Activated naive CD8-positive, alpha-beta T cell (primary cell): ENCODE data around the gene CDH4.

Source experiments
- H3K27ac Mint-ChIP-seq: one replicate; pipeline ENCODE4 v1.8.0; 2021; ENCODE audit warnings: mixed read lengths
- H3K27me3 Mint-ChIP-seq: one replicate; pipeline ENCODE4 v1.8.0; 2021; ENCODE audit warnings: mixed read lengths
- H3K36me3 Mint-ChIP-seq: one replicate; pipeline ENCODE4 v1.8.0; 2021; ENCODE audit warnings: mixed read lengths
- H3K4me1 Mint-ChIP-seq: one replicate; pipeline ENCODE4 v1.8.0; 2021; ENCODE audit warnings: low read depth, mixed read lengths
- H3K4me3 Mint-ChIP-seq: one replicate; pipeline ENCODE4 v1.8.0; 2021; ENCODE audit warnings: mild to moderate bottlenecking, mixed read lengths
- H3K9me3 Mint-ChIP-seq: one replicate; pipeline ENCODE4 v1.8.0; 2021; ENCODE audit warnings: low read depth, mixed read lengths

The CDH4 gene

GRCh38 chr20:61238813-61239212 lies 13.2 kb upstream of the CDH4 start:
- H3K4me3 Mint-ChIP-seq, result no peak overlapping the region

GRCh38 chr20:61240814-61241213 lies 11.2 kb upstream of the CDH4 start:
- H3K4me3 Mint-ChIP-seq, result no peak overlapping the region
- peaks cover 7% of the 10 kb centered on the region for H3K9me3 Mint-ChIP-seq
- peaks cover 15% of the 10 kb centered on the region for H3K27me3 Mint-ChIP-seq
- no peak overlapping the region for H3K27ac Mint-ChIP-seq
- H3K36me3 Mint-ChIP-seq, result no peaks in the 10 kb centered on the region
- no peaks in the 10 kb centered on the region for H3K4me1 Mint-ChIP-seq

More at GRCh38 chr20:61238813-61239212, 13.2 kb upstream of the CDH4 start:
- H3K9me3 Mint-ChIP-seq, result peaks cover 7% of the 10 kb centered on the region
- no peaks in the 10 kb centered on the region for H3K36me3 Mint-ChIP-seq
- H3K27me3 Mint-ChIP-seq, result peaks cover 15% of the 10 kb centered on the region
- H3K27ac Mint-ChIP-seq, result no peak overlapping the region
- H3K4me1 Mint-ChIP-seq, result no peaks in the 10 kb centered on the region

- Mint-ChIP-seq H3K9me3 (peaks cover 7% of the 10 kb centered on the region), H3K4me3 (no peak overlapping the region), H3K36me3 (no peaks in the 10 kb centered on the region), H3K4me1 (no peaks in the 10 kb centered on the region), H3K27me3 (peaks cover 18% of the 10 kb centered on the region), H3K27ac (no peak overlapping the region)
Measured at GRCh38 chr20:61244213-61244612, 7.8 kb upstream of the CDH4 start.

- H3K27ac Mint-ChIP-seq, result no peak overlapping the region
Measured at GRCh38 chr20:61246269-61246668, 5.8 kb upstream of the CDH4 start.

GRCh38 chr20:61249626-61250025 lies 2.4 kb upstream of the CDH4 start:
- Mint-ChIP-seq H3K27me3 (peaks cover 28% of the 10 kb centered on the region), H3K4me3 (no peak overlapping the region), H3K4me1 (peaks cover 8% of the 10 kb centered on the region), H3K27ac (no peak overlapping the region), H3K36me3 (no peaks in the 10 kb centered on the region), H3K9me3 (no peaks in the 10 kb centered on the region)

More at GRCh38 chr20:61246269-61246668, 5.8 kb upstream of the CDH4 start:
- Mint-ChIP-seq H3K9me3 (no peaks in the 10 kb centered on the region), H3K36me3 (no peaks in the 10 kb centered on the region), H3K4me3 (no peak overlapping the region), H3K27me3 (peaks cover 23% of the 10 kb centered on the region), H3K4me1 (no peaks in the 10 kb centered on the region)

- H3K4me3 Mint-ChIP-seq, result no peak overlapping the region
- H3K27ac Mint-ChIP-seq, result no peak overlapping the region
- H3K36me3 Mint-ChIP-seq, result no peaks in the 10 kb centered on the region
- peaks cover 25% of the 10 kb centered on the region for H3K4me1 Mint-ChIP-seq
- H3K9me3 Mint-ChIP-seq, result no peaks in the 10 kb centered on the region
- peaks cover 33% of the 10 kb centered on the region for H3K27me3 Mint-ChIP-seq
Measured at GRCh38 chr20:61252601-61253263, 671 bp downstream of the CDH4 start.

- Mint-ChIP-seq H3K4me3 (no peak overlapping the region), H3K27me3 (peaks cover 33% of the 10 kb centered on the region), H3K4me1 (peaks cover 25% of the 10 kb centered on the region), H3K36me3 (no peaks in the 10 kb centered on the region), H3K27ac (no peak overlapping the region), H3K9me3 (no peaks in the 10 kb centered on the region)
Measured at GRCh38 chr20:61253264-61253639, 1.2 kb downstream of the CDH4 start.

GRCh38 chr20:61253640-61254511 lies 1.8 kb downstream of the CDH4 start:
- Mint-ChIP-seq H3K36me3 (no peaks in the 10 kb centered on the region), H3K4me1 (peaks cover 25% of the 10 kb centered on the region), H3K27ac (no peak overlapping the region), H3K4me3 (peak overlapping the region; percentile 71), H3K27me3 (peaks cover 30% of the 10 kb centered on the region), H3K9me3 (no peaks in the 10 kb centered on the region)

GRCh38 chr20:61254881-61255626 lies 3.0 kb downstream of the CDH4 start:
- H3K27me3 Mint-ChIP-seq, result peaks cover 29% of the 10 kb centered on the region
- peaks cover 25% of the 10 kb centered on the region for H3K4me1 Mint-ChIP-seq
- no peaks in the 10 kb centered on the region for H3K36me3 Mint-ChIP-seq
- H3K9me3 Mint-ChIP-seq, result no peaks in the 10 kb centered on the region
- no peak overlapping the region for H3K27ac Mint-ChIP-seq
- peak overlapping the region; percentile 71 for H3K4me3 Mint-ChIP-seq

- Mint-ChIP-seq H3K36me3 (no peaks in the 10 kb centered on the region), H3K9me3 (no peaks in the 10 kb centered on the region), H3K27me3 (peaks cover 17% of the 10 kb centered on the region), H3K27ac (peak overlapping the region; percentile 72), H3K4me1 (peaks cover 25% of the 10 kb centered on the region), H3K4me3 (no peak overlapping the region)
Measured at GRCh38 chr20:61256365-61256764, 4.3 kb downstream of the CDH4 start.

GRCh38 chr20:61256824-61257223 lies 4.8 kb downstream of the CDH4 start:
- Mint-ChIP-seq H3K27ac (peak overlapping the region; percentile 72), H3K27me3 (peaks cover 14% of the 10 kb centered on the region), H3K36me3 (no peaks in the 10 kb centered on the region), H3K4me3 (no peak overlapping the region), H3K4me1 (peaks cover 23% of the 10 kb centered on the region), H3K9me3 (no peaks in the 10 kb centered on the region)

GRCh38 chr20:61257611-61258010 lies 5.5 kb downstream of the CDH4 start:
- H3K36me3 Mint-ChIP-seq, result no peaks in the 10 kb centered on the region
- peaks cover 14% of the 10 kb centered on the region for H3K27me3 Mint-ChIP-seq
- no peak overlapping the region for H3K4me3 Mint-ChIP-seq
- H3K4me1 Mint-ChIP-seq, result peaks cover 23% of the 10 kb centered on the region
- no peak overlapping the region for H3K27ac Mint-ChIP-seq
- no peaks in the 10 kb centered on the region for H3K9me3 Mint-ChIP-seq

GRCh38 chr20:61259741-61260140 lies 7.7 kb downstream of the CDH4 start:
- Mint-ChIP-seq H3K9me3 (no peaks in the 10 kb centered on the region), H3K27ac (no peak overlapping the region), H3K4me1 (peaks cover 18% of the 10 kb centered on the region), H3K4me3 (no peak overlapping the region), H3K27me3 (peaks cover 10% of the 10 kb centered on the region), H3K36me3 (no peaks in the 10 kb centered on the region)

GRCh38 chr20:61260905-61261304 lies 8.8 kb downstream of the CDH4 start:
- H3K4me1 Mint-ChIP-seq, result peaks cover 10% of the 10 kb centered on the region
- no peaks in the 10 kb centered on the region for H3K36me3 Mint-ChIP-seq
- no peak overlapping the region for H3K4me3 Mint-ChIP-seq
- no peak overlapping the region for H3K27ac Mint-ChIP-seq
- H3K9me3 Mint-ChIP-seq, result no peaks in the 10 kb centered on the region
- H3K27me3 Mint-ChIP-seq, result peaks cover 6% of the 10 kb centered on the region

- Mint-ChIP-seq H3K9me3 (no peaks in the 10 kb centered on the region), H3K27me3 (peaks cover 8% of the 10 kb centered on the region), H3K4me3 (no peak overlapping the region), H3K27ac (no peak overlapping the region), H3K4me1 (peaks cover 2% of the 10 kb centered on the region), H3K36me3 (no peaks in the 10 kb centered on the region)
Measured at GRCh38 chr20:61262036-61262435, 10.0 kb downstream of the CDH4 start.
